BJ (cell line): ENCODE data around the gene WWOX. TPM values are rescaled to one million over a fixed set of nuclear protein-coding genes. Genes with fewer than 3 reads are reported as not detected.

Experiments
- CTCF ChIA-PET: fragments of 350-600 bp; formaldehyde crosslinking; extraction: SDS; loops from one replicate; lab custom pipeline; 2021; ENCODE audit warnings: antibody characterized with exemption, inconsistent platforms; lab: Yijun Ruan, JAX
- POLR2A ChIA-PET: fragments of 300-600 bp; sonication (Branson Sonifier 250); formaldehyde crosslinking; extraction: SDS; loops from one replicate; lab custom pipeline; 2021; ENCODE audit warnings: antibody characterized with exemption; lab: Charles Lee
- DNase-seq: peaks from one replicate; pipeline ENCODE4 v3.0.0-alpha.2; 2011; ENCODE audit warnings: low read depth
- H3K27me3 ChIP-seq: 2 replicates; pipeline ENCODE4 v1.6.0; 2011; ENCODE audit warnings: low read length; ENCODE audit not compliant: control insufficient read depth, insufficient read depth
- H3K36me3 ChIP-seq: 2 replicates; pipeline ENCODE4 v1.5.1; 2011; ENCODE audit warnings: low read length; ENCODE audit not compliant: control insufficient read depth, insufficient read depth
- H3K4me3 ChIP-seq: 2 replicates; pipeline ENCODE4 v1.5.1; 2011; ENCODE audit warnings: low read depth, mild to moderate bottlenecking, control low read depth, low read length
- polyA plus RNA-seq: library from polyadenylated mRNA; depleted of rRNA; stranded (reverse); fragments of >200 nt; gene quantifications from 2 replicates; pipeline ENCODE4 v1.2.3, GENCODE V29; 2011
- TF ChIP-seq, protein P1 (sequence below): IDR thresholded peaks from 2 replicates; pipeline ENCODE4 v1.5.1; 2011; ENCODE audit warnings: low read depth, mild to moderate bottlenecking, control low read depth, inconsistent platforms, low read length, moderate library complexity; ENCODE audit not compliant: insufficient read depth

Gene WWOX
- polyA plus RNA-seq, 1 experiment = 3.1 TPM

DNA sequence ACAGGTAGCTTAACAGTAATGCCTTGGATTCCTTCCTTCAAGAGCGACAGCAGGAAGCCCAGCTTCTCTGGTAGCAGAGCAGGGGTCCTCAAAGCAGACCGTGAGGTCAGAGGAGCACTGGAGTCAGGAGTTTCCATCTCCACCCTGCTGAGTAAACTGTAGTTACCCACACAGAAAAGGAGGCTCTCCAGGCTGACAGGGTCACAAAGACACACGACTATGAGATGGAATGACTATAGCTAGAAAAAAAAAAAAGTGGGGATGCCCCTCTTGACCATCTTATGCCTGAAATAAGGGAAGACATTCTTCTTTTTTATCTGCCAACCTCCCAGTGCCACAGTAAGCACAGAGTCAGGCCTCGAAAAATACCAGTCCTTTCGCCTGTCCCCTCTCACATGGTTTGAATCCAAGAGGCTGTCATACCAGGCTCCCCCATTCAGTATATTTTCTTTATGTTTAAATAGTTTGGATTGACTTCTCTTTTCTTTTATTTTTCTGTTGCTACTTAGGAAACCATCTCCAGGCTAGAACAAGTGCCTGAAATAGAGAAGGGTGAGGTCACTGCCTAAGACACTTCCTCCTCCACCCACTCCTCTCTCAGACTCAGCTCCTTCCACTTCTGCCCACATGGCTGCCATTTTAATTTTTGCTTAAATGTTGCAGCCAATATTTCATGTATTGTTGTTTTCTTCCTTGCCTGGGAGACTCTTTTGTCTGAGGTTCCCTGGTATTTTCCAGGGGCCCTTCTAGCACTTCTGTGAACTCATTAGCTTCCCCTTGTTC is 793.7 kb downstream of the WWOX start:
- H3K27me3 ChIP-seq = no peaks in the 10 kb centered on the region
- no peak overlapping the region for H3K4me3 ChIP-seq
- H3K36me3 ChIP-seq = no peaks in the 10 kb centered on the region
- ChIA-PET POLR2A (no interaction called here), CTCF (no interaction called here)
- no peak for DNase-seq
- TF ChIP-seq, protein P1, sequence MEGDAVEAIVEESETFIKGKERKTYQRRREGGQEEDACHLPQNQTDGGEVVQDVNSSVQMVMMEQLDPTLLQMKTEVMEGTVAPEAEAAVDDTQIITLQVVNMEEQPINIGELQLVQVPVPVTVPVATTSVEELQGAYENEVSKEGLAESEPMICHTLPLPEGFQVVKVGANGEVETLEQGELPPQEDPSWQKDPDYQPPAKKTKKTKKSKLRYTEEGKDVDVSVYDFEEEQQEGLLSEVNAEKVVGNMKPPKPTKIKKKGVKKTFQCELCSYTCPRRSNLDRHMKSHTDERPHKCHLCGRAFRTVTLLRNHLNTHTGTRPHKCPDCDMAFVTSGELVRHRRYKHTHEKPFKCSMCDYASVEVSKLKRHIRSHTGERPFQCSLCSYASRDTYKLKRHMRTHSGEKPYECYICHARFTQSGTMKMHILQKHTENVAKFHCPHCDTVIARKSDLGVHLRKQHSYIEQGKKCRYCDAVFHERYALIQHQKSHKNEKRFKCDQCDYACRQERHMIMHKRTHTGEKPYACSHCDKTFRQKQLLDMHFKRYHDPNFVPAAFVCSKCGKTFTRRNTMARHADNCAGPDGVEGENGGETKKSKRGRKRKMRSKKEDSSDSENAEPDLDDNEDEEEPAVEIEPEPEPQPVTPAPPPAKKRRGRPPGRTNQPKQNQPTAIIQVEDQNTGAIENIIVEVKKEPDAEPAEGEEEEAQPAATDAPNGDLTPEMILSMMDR = no peak

GRCh38 chr16:78894886-78895285 is 795.4 kb downstream of the WWOX start:
- H3K36me3 ChIP-seq = no peaks in the 10 kb centered on the region
- POLR2A ChIA-PET = no interaction called here
- DNase-seq = no peak
- no peak overlapping the region for H3K4me3 ChIP-seq
- no peaks in the 10 kb centered on the region for H3K27me3 ChIP-seq
- CTCF ChIA-PET = no interaction called here
- TF ChIP-seq, protein P1 = no peak

- ChIA-PET POLR2A (no interaction called here), CTCF (no interaction called here)
- no peak for DNase-seq
- Histone ChIP-seq H3K4me3 (no peak overlapping the region), H3K27me3 (no peaks in the 10 kb centered on the region), H3K36me3 (no peaks in the 10 kb centered on the region)
- TF ChIP-seq, protein P1 = no peak
Measured at GRCh38 chr16:78895681-78896080, 796.2 kb downstream of the WWOX start.

DNA sequence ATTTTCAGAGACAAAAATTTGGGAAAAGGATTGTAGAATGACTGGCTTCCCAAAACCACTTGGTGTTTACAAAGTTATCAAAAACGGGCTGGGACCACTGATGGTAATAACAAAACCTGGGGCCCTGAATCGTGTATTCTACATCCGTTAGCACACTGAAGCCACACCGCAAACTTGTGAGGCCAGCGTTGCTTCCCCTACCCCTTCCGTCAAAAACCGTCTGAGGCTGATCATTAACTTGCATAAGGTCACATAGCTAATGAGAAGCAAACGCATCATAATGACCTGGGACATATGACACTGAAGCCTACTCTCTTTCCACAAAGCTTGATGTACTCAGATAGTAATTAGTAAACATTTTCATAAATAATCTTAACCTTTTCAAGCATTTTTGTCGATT is 796.8 kb downstream of the WWOX start:
- TF ChIP-seq, protein P1 = no peak
- Histone ChIP-seq H3K27me3 (no peaks in the 10 kb centered on the region), H3K36me3 (no peaks in the 10 kb centered on the region), H3K4me3 (no peak overlapping the region)
- ChIA-PET CTCF (no interaction called here), POLR2A (no interaction called here)
- DNase-seq = no peak

- TF ChIP-seq, protein P1 = no peak
- POLR2A ChIA-PET = no interaction called here
- Histone ChIP-seq H3K36me3 (no peaks in the 10 kb centered on the region), H3K4me3 (no peak overlapping the region), H3K27me3 (no peaks in the 10 kb centered on the region)
- DNase-seq = no peak
- CTCF ChIA-PET = no interaction called here
Measured at GRCh38 chr16:78897299-78897698, 797.8 kb downstream of the WWOX start.
